Prostate gland (tissue), 2 donors: ENCODE data around the gene TPX2. TPM values are rescaled to one million over a fixed set of nuclear protein-coding genes. Genes with fewer than 3 reads are reported as not detected.

ENCODE experiments used
- DNase-seq: peaks from one replicate; pipeline ENCODE4 v3.0.0-alpha.2; 2019; ENCODE audit warnings: low spot score
- H3K27ac ChIP-seq, 2 donors: fragments of 200-600 bp; sonication (generic); 2 replicates each; pipeline ENCODE4 v1.5.1; 2017 to 2019
- H3K27me3 ChIP-seq: fragments of 200-600 bp; sonication (generic); replicated peaks from 2 replicates; pipeline ENCODE4 v1.5.1; 2019; ENCODE audit not compliant: insufficient read depth
- H3K36me3 ChIP-seq, 2 donors: fragments of 200-600 bp; sonication (generic); 1 replicate in 1 of 2; 2 replicates in 1 of 2; pipeline versions ENCODE4 v1.5.1 to v1.8.1; 2017 to 2019
- H3K4me1 ChIP-seq: fragments of 200-600 bp; sonication (generic); replicated peaks from 2 replicates; pipeline ENCODE4 v1.5.1; 2019
- H3K4me3 ChIP-seq, 2 donors: fragments of 200-600 bp; sonication (generic); 2 replicates each; pipeline ENCODE4 v1.5.1; 2017 to 2019
- H3K9me3 ChIP-seq: fragments of 200-600 bp; sonication (generic); 2 replicates; pipeline ENCODE4 v1.5.1; 2017
- CTCF ChIP-seq, 4 experiments: fragments of 200-600 bp in 2 of 4; fragments of 450-650 bp in 2 of 4; sonication (generic) in 2 of 4; IDR thresholded peaks; 1 replicate in 3 of 4; 2 replicates in 1 of 4; pipeline ENCODE4 v1.5.1; 2016 to 2019; ENCODE audit warnings: antibody characterized with exemption in 4 of 4, mild to moderate bottlenecking in 2 of 4, moderate library complexity in 2 of 4
- POLR2A ChIP-seq: fragments of 450-650 bp; IDR thresholded peaks from one replicate; pipeline ENCODE4 v1.6.1; 2016; ENCODE audit warnings: antibody characterized with exemption, mild to moderate bottlenecking
- POLR2AphosphoS5 ChIP-seq: sonication (generic); formaldehyde crosslinking; IDR thresholded peaks from one replicate; pipeline ENCODE4 v1.6.1; 2017; ENCODE audit warnings: antibody characterized with exemption
- WGBS: methylation state at CpG from one replicate; pipeline ENCODE4 v1.1.5; 2018; 5-methylcytosine and 5-hydroxymethylcytosine counted together
- intact Hi-C: fragments of 100-400 bp; cut with DNase I; formaldehyde crosslinking; loops from one replicate; pipeline ENCODE4 v1.14.2; 2022
- total RNA-seq, 2 donors: library from RNA; depleted of rRNA; stranded (reverse); fragments of >200 nt; gene quantifications; one replicate each; pipeline ENCODE4 v1.1.0, GENCODE V29; 2016

The TPX2 gene
- total RNA-seq, 2 donors from 2014 or later: 1.4 to 23.2 TPM

GRCh38 chr20:31829731-31830130 is 90.6 kb downstream of the TPX2 start:
- Histone ChIP-seq H3K4me3 (no peak overlapping the region), H3K4me1 (no peaks in the 10 kb centered on the region), H3K36me3 (no peaks in the 10 kb centered on the region), H3K9me3 (no peaks in the 10 kb centered on the region), H3K27me3 (no peaks in the 10 kb centered on the region), H3K27ac (no peak overlapping the region)
- DNase-seq: no peak
- no peak for TF ChIP-seq CTCF (IDR thresholded peaks at IDR 0.05)
- TF ChIP-seq POLR2AphosphoS5: no peak
- no peak for TF ChIP-seq POLR2A
- intact Hi-C loops: loop anchor here (10.0 kb wide), 1 partner anchor 125 kb away; the partner anchor contains the start of gene PDRG1
- WGBS: 92% methylated on average over 6 of the region's 6 CpGs

- intact Hi-C loops: no loop called here
- TF ChIP-seq CTCF (IDR thresholded peaks at IDR 0.05) (no peak), POLR2AphosphoS5 (no peak), POLR2A (no peak)
- WGBS: 86% methylated on average over 8 of the region's 8 CpGs
- no peak for DNase-seq
- Histone ChIP-seq H3K27me3 (no peaks in the 10 kb centered on the region), H3K9me3 (no peaks in the 10 kb centered on the region), H3K4me3 (no peak overlapping the region), H3K36me3 (no peaks in the 10 kb centered on the region), H3K27ac (no peak overlapping the region), H3K4me1 (no peaks in the 10 kb centered on the region)
Measured at GRCh38 chr20:31830406-31830981, 91.4 kb downstream of the TPX2 start.

- H3K4me1 ChIP-seq: no peaks in the 10 kb centered on the region
- H3K27me3 ChIP-seq: no peaks in the 10 kb centered on the region
- TF ChIP-seq POLR2A (no peak), CTCF (IDR thresholded peaks at IDR 0.05) (no peak), POLR2AphosphoS5 (no peak)
- no peaks in the 10 kb centered on the region for H3K9me3 ChIP-seq
- no peaks in the 10 kb centered on the region for H3K36me3 ChIP-seq
- DNase-seq: no peak
- WGBS: 87% methylated on average over 6 of the region's 6 CpGs
- H3K4me3 ChIP-seq: no peak overlapping the region
- H3K27ac ChIP-seq: no peak overlapping the region
- intact Hi-C loops: no loop called here
Measured at GRCh38 chr20:31831211-31831610, 92.1 kb downstream of the TPX2 start.

GRCh38 chr20:31831771-31832306 is 92.7 kb downstream of the TPX2 start:
- 88% methylated on average over 17 of the region's 17 CpGs for WGBS
- Histone ChIP-seq H3K4me1 (no peaks in the 10 kb centered on the region), H3K36me3 (no peaks in the 10 kb centered on the region), H3K4me3 (no peak overlapping the region), H3K27me3 (no peaks in the 10 kb centered on the region), H3K27ac (no peak overlapping the region), H3K9me3 (no peaks in the 10 kb centered on the region)
- no peak for DNase-seq
- no peak for TF ChIP-seq POLR2A
- no peak for TF ChIP-seq POLR2AphosphoS5
- no peak for TF ChIP-seq CTCF (IDR thresholded peaks at IDR 0.05)
- intact Hi-C loops: no loop called here
